ENCODE measurements around the gene HNF4A. TPM values are rescaled to one million over a fixed set of nuclear protein-coding genes. Genes with fewer than 3 reads are reported as not detected.

HNF4A gene
- total and polyA plus RNA-seq, 2 of the 13 experiments (the other 11 are each of a cell fraction or from before 2014, with no cell fraction given) = 80.9 to 169 TPM

DNA sequence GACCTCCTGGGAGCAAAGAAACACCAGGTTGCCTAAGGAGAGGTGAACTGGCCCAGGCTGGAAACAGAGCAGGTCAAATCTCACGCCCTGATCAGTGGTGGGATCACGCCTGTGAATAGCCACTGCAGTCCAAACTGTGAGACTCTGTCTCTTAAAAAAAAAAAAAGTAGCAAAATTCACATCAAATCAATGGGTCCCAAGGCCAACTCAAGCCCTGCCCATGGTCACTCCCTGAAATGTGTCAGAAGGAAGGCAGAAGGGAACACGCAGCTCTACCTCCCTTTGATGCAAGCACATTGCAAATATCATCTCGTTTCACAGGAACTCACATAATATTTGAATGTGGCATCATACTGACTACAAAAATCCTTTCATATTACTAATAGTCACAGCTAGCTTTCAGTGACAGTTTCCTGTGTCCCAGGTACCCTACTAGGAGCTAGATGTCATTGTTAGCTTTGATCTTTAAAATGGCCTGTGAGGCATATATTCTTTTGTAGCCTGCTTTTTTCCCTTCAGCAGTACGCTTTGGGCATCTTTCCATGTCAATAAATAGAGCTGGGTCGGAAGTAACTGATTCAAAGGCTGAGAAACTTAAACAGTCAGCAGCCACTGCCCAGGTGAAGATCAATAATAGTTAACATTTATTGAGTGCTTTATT lies 105.8 kb downstream of the HNF4A start (continued):
- TF ChIP-seq CBX1 (IDR thresholded peaks at IDR 0.05; ENCODE audit: low read depth) (no peak), KDM6A (CRISPR knock-in tag; IDR thresholded peaks at IDR 0.05; ENCODE audit: low read depth) (no peak), HDAC2 (CRISPR knock-in tag; IDR thresholded peaks at IDR 0.05) (peak; percentile 60; the same call in 1 of the 2 replicates), CHCHD3 (CRISPR knock-in tag; IDR thresholded peaks at IDR 0.05) (no peak), PPARG (CRISPR knock-in tag; conservative IDR thresholded peaks at IDR 0.05) (peak; percentile 24; the same call in 1 of the 2 replicates), ZIK1 (CRISPR knock-in tag; IDR thresholded peaks at IDR 0.05; ENCODE audit: borderline replicate concordance, low read depth) (0 out of 2 replicates have a peak, but pooled peaks have one; percentile 35), ZBTB7B (CRISPR knock-in tag; IDR thresholded peaks at IDR 0.05) (no peak), PAWR (CRISPR knock-in tag; IDR thresholded peaks at IDR 0.05; ENCODE audit: borderline replicate concordance) (no peak), ZNF546 (CRISPR knock-in tag; conservative IDR thresholded peaks at IDR 0.05) (no peak)
- TF ChIP-seq, protein P1, sequence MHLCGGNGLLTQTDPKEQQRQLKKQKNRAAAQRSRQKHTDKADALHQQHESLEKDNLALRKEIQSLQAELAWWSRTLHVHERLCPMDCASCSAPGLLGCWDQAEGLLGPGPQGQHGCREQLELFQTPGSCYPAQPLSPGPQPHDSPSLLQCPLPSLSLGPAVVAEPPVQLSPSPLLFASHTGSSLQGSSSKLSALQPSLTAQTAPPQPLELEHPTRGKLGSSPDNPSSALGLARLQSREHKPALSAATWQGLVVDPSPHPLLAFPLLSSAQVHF (CRISPR knock-in tag; IDR thresholded peaks at IDR 0.05) = no peak
- TF ChIP-seq, protein P2, sequence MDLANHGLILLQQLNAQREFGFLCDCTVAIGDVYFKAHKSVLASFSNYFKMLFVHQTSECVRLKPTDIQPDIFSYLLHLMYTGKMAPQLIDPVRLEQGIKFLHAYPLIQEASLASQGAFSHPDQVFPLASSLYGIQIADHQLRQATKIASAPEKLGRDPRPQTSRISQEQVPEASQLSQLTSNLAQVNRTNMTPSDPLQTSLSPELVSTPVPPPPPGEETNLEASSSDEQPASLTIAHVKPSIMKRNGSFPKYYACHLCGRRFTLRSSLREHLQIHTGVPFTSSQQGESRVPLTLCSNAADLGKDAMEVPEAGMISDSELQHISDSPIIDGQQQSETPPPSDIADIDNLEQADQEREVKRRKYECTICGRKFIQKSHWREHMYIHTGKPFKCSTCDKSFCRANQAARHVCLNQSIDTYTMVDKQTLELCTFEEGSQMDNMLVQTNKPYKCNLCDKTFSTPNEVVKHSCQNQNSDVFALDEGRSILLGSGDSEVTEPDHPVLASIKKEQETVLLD (CRISPR knock-in tag; IDR thresholded peaks at IDR 0.05; ENCODE audit: low read depth) = no peak
- TF ChIP-seq, protein P3, sequence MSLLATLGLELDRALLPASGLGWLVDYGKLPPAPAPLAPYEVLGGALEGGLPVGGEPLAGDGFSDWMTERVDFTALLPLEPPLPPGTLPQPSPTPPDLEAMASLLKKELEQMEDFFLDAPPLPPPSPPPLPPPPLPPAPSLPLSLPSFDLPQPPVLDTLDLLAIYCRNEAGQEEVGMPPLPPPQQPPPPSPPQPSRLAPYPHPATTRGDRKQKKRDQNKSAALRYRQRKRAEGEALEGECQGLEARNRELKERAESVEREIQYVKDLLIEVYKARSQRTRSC (CRISPR knock-in tag; IDR thresholded peaks at IDR 0.05; ENCODE audit: low read depth) = no peak
- TF ChIP-seq, protein P4, sequence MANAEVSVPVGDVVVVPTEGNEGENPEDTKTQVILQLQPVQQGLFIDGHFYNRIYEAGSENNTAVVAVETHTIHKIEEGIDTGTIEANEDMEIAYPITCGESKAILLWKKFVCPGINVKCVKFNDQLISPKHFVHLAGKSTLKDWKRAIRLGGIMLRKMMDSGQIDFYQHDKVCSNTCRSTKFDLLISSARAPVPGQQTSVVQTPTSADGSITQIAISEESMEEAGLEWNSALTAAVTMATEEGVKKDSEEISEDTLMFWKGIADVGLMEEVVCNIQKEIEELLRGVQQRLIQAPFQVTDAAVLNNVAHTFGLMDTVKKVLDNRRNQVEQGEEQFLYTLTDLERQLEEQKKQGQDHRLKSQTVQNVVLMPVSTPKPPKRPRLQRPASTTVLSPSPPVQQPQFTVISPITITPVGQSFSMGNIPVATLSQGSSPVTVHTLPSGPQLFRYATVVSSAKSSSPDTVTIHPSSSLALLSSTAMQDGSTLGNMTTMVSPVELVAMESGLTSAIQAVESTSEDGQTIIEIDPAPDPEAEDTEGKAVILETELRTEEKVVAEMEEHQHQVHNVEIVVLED (CRISPR knock-in tag; IDR thresholded peaks at IDR 0.05; ENCODE audit: borderline replicate concordance) = peak; percentile 57; the same call in 1 of the 2 replicates
- TF ChIP-seq, protein P5, sequence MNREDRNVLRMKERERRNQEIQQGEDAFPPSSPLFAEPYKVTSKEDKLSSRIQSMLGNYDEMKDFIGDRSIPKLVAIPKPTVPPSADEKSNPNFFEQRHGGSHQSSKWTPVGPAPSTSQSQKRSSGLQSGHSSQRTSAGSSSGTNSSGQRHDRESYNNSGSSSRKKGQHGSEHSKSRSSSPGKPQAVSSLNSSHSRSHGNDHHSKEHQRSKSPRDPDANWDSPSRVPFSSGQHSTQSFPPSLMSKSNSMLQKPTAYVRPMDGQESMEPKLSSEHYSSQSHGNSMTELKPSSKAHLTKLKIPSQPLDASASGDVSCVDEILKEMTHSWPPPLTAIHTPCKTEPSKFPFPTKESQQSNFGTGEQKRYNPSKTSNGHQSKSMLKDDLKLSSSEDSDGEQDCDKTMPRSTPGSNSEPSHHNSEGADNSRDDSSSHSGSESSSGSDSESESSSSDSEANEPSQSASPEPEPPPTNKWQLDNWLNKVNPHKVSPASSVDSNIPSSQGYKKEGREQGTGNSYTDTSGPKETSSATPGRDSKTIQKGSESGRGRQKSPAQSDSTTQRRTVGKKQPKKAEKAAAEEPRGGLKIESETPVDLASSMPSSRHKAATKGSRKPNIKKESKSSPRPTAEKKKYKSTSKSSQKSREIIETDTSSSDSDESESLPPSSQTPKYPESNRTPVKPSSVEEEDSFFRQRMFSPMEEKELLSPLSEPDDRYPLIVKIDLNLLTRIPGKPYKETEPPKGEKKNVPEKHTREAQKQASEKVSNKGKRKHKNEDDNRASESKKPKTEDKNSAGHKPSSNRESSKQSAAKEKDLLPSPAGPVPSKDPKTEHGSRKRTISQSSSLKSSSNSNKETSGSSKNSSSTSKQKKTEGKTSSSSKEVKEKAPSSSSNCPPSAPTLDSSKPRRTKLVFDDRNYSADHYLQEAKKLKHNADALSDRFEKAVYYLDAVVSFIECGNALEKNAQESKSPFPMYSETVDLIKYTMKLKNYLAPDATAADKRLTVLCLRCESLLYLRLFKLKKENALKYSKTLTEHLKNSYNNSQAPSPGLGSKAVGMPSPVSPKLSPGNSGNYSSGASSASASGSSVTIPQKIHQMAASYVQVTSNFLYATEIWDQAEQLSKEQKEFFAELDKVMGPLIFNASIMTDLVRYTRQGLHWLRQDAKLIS (CRISPR knock-in tag; IDR thresholded peaks at IDR 0.05) = no peak
